Stomach (tissue), 9 donors: ENCODE data around the gene PLXNB1. TPM values are rescaled to one million over a fixed set of nuclear protein-coding genes. Genes with fewer than 3 reads are reported as not detected.
A peak's percentile ranks its signal among the peaks of the same experiment; 100 is the strongest.
"Not testable (repeated sequence)": the region's sequence is repeated elsewhere in the genome, so short reads cannot be mapped to it uniquely, and the experiment has no call there.

Source experiments
- DNase-seq, 2 donors: peaks; one replicate each; pipeline versions ENCODE4 v3.0.0 to v3.0.0-alpha.2; 2013 to 2019
- H3K27ac ChIP-seq, 5 donors: fragments of 200-600 bp in 4 of 5; sonication (generic) in 4 of 5; one replicate each; pipeline ENCODE4 v1.5.1; 2013 to 2019; ENCODE audit warnings: mild to moderate bottlenecking in 1 of 5, moderate library complexity in 1 of 5
- H3K27me3 ChIP-seq, 3 donors: fragments of 200-600 bp; sonication (generic); one replicate each; pipeline ENCODE4 v1.5.1; 2017 to 2019; ENCODE audit warnings: mixed run types in 1 of 3
- H3K36me3 ChIP-seq, 4 donors: fragments of 200-600 bp; sonication (generic); 1 replicate in 3 of 4; 2 replicates in 1 of 4; pipeline ENCODE4 v1.5.1; 2016 to 2019
- H3K4me1 ChIP-seq, 4 donors: fragments of 200-600 bp; sonication (generic); one replicate each; pipeline ENCODE4 v1.5.1; 2016 to 2019
- H3K4me3 ChIP-seq, 4 donors: fragments of 200-600 bp; sonication (generic) in 3 of 4; one replicate each; pipeline ENCODE4 v1.5.1; 2016 to 2019; ENCODE audit warnings: mild to moderate bottlenecking in 1 of 4
- H3K9me3 ChIP-seq, 4 donors: fragments of 200-600 bp; sonication (generic); one replicate each; pipeline ENCODE4 v1.5.1; 2016 to 2019
- EP300 ChIP-seq: sonication (generic); formaldehyde crosslinking; IDR thresholded peaks from one replicate; pipeline ENCODE4 v1.6.1; 2017; ENCODE audit warnings: antibody characterized with exemption
- POLR2A ChIP-seq, 4 donors: fragments of 450-650 bp; IDR thresholded peaks; one replicate each; pipeline ENCODE4 v1.6.1; 2016; ENCODE audit warnings: antibody characterized with exemption in 4 of 4, control low read depth in 2 of 4, mild to moderate bottlenecking in 1 of 4, moderate library complexity in 1 of 4
- POLR2AphosphoS5 ChIP-seq, 3 donors: sonication (generic); formaldehyde crosslinking; IDR thresholded peaks; one replicate each; pipeline ENCODE4 v1.6.1; 2016; ENCODE audit warnings: antibody characterized with exemption in 3 of 3
- WGBS, 5 donors: extraction: QIAGEN DNeasy Blood & Tissue Kit in 3 of 5; methylation state at CpG; one replicate each; pipeline versions ENCODE4 v1.1.5 to v1.1.7; 2013 to 2018; 5-methylcytosine and 5-hydroxymethylcytosine counted together
- intact Hi-C: fragments of 100-400 bp; cut with DNase I; formaldehyde crosslinking; loops from one replicate; pipeline ENCODE4 v1.15.1; 2023; ENCODE audit warnings: low total_unique reads
- polyA plus RNA-seq, 3 donors: library from polyadenylated mRNA; stranded (reverse); fragments of 200-250 nt; gene quantifications; one replicate each; pipeline ENCODE4 v1.2.3, GENCODE V29; 2013
- total RNA-seq, 5 donors: library from RNA; depleted of rRNA; stranded (reverse); fragments of >200 nt; gene quantifications; one replicate each; pipeline versions ENCODE4 v1.1.0 to v1.2.3, GENCODE V29; 2014 to 2016
- TF ChIP-seq, protein P1 (sequence below), 7 experiments: fragments of 450-650 bp in 4 of 7; fragments of 200-600 bp in 3 of 7; sonication (generic) in 3 of 7; IDR thresholded peaks; one replicate each; pipeline ENCODE4 v1.5.1; 2016 to 2019; ENCODE audit warnings: antibody characterized with exemption in 7 of 7, control low read depth in 2 of 7, mild to moderate bottlenecking in 1 of 7
- donor health status: healthy with polysubstance abuse.
- donor health status: Bipolar disorder and iron deficiency.
- donor health status: healthy.

The PLXNB1 gene
- total and polyA plus RNA-seq, 8 donors, result 13.9 to 874 (median 135) TPM

DNA sequence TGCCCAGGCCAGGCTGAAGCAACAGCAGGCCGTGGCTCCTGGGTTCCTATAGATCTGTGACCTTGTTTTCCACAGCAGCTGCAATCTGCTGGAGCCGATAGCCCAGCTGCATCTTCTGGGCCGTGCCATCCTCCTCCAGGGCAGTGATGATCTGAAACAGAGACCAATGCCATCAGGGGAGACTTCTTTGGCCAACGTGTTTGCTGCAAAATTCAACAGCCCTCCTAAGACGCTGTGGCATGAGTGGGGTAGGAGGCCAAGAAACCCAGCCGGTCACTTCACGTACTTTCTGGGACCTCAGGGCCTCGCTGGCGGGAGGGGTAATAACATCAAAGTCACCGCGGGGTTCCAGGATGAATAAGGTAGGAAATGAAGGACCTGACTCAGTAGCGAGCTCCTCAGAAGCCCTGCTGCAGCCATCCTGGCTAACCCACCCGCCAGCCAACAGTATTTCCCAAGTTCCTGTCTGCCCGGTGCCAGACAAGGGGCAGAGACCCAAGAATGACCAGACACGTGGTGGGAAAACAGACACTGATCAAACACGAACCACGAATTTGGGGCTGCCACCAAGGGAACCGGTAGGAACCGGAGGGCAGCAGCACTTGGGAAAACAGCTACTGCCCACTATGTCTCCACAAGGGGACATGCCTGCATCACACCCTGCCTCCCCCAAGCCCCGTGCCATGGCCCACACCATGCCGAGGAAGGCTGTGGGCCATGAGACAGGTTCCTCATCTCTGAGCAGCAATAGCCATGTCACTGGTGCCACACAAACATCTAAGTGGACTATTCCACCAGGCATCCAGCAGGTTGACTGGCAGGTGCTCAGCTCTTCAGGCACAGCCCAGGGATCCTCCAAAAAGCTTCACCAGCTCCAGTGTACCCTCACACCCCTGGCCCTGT, 25.2 kb downstream of the PLXNB1 start:
- H3K27me3 ChIP-seq, result no peaks in the 10 kb centered on the region
- peaks cover 45 to 69% (median 63%) of the 10 kb centered on the region in 4 donors for H3K36me3 ChIP-seq
- H3K4me1 ChIP-seq, result peaks cover 0 to 21% (median 16%) of the 10 kb centered on the region in 4 donors
- no peaks in the 10 kb centered on the region for H3K9me3 ChIP-seq
- H3K27ac ChIP-seq, result peak overlapping the region in 2 of 5 donors; percentile 78 to 87
- DNase-seq, result peak; percentile 1 to 24
- 78 to 82% (median 82%) methylated on average over 18 to 21 of the region's 21 CpGs for WGBS, 5 donors
- TF ChIP-seq EP300, result no peak
- TF ChIP-seq, protein P1, sequence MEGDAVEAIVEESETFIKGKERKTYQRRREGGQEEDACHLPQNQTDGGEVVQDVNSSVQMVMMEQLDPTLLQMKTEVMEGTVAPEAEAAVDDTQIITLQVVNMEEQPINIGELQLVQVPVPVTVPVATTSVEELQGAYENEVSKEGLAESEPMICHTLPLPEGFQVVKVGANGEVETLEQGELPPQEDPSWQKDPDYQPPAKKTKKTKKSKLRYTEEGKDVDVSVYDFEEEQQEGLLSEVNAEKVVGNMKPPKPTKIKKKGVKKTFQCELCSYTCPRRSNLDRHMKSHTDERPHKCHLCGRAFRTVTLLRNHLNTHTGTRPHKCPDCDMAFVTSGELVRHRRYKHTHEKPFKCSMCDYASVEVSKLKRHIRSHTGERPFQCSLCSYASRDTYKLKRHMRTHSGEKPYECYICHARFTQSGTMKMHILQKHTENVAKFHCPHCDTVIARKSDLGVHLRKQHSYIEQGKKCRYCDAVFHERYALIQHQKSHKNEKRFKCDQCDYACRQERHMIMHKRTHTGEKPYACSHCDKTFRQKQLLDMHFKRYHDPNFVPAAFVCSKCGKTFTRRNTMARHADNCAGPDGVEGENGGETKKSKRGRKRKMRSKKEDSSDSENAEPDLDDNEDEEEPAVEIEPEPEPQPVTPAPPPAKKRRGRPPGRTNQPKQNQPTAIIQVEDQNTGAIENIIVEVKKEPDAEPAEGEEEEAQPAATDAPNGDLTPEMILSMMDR (IDR thresholded peaks at IDR 0.05), result no peak
- no peak for TF ChIP-seq POLR2AphosphoS5 (IDR thresholded peaks at IDR 0.05)
- no peak for TF ChIP-seq POLR2A (IDR thresholded peaks at IDR 0.05)
- intact Hi-C loops, result no loop called here
- H3K4me3 ChIP-seq, result no peak overlapping the region

DNA sequence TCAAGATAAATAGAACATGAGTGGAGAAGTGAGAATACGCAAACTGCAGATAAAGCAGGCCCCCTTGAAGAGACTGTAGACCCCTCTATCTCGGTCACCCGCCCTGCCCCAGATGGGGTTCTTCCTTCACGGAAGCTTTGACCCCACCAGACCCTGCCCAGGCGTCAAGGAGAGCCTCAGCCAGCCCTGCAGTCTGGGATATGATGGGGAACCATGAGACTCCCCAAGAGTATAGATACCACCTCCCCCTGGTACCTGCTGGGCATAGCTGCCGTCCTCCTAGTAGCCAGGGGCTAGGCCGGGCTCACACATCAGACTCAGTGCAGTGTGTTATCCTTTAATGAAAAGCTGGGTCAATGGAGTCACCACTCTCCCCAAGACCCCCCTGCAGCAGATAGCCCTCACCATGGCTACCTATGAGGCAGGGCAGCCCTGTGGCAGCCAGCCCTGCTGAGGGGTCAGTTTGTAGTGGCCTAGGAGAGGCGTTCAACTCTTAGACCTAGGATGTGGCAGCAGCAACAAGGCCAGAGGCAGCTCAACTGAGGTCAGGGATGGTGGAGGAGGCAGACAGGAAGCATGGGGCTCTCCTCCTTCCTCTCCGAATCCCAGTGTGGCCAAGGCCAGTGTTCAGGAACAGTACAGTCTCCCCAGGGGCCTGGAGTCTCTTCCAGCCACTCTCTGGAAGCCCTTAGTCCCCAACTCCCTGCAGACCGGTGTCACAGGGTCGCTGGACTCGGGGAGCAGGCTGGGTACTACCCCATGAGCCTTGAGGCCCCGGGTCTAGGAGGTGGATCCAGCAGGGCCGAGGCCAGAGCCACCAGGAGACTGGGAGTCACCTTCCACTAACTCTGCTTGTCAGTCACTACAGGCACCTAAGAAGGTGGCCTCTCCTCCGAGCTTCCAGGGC, 26.1 kb downstream of the PLXNB1 start:
- TF ChIP-seq EP300 (no peak), POLR2A (IDR thresholded peaks at IDR 0.05) (no peak)
- TF ChIP-seq, protein P1 (IDR thresholded peaks at IDR 0.05), result no peak
- WGBS, 5 donors, result 78 to 88% (median 86%) methylated on average over 11 to 15 of the region's 15 CpGs
- Histone ChIP-seq H3K4me3 (no peak overlapping the region), H3K36me3 (peaks cover 38 to 60% (median 54%) of the 10 kb centered on the region in 4 donors), H3K27me3 (no peaks in the 10 kb centered on the region), H3K9me3 (no peaks in the 10 kb centered on the region), H3K27ac (peak overlapping the region in 4 of 5 donors; percentile 57 to 87 (median 78)), H3K4me1 (peaks cover 0 to 21% (median 16%) of the 10 kb centered on the region in 4 donors)
- intact Hi-C loops, result no loop called here
- DNase-seq, result peak; percentile 1 to 17

DNA sequence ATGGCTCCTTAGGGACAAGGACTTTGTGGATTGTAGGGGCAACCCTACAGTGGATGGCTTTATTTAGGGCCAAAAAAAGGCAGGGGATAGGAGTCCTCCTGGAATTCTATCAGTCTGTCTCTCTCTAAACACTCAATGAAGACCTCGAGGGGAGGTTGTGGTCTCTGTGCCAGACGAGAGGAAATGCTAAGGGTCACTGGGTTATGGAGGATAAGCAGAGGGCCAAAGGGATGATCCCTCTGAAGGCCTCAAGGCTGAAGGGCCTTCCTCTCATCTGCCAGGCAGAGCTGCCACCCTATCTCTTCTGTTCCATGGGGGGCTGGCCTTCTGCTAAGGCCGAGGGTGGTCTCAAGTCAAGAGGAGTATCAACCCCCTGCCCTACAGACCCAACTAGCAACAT, 27.0 kb downstream of the PLXNB1 start:
- H3K9me3 ChIP-seq, result no peaks in the 10 kb centered on the region
- no peak for TF ChIP-seq POLR2AphosphoS5 (IDR thresholded peaks at IDR 0.05)
- no peak for TF ChIP-seq POLR2A (IDR thresholded peaks at IDR 0.05)
- TF ChIP-seq, protein P1 (IDR thresholded peaks at IDR 0.05), result no peak
- TF ChIP-seq EP300, result no peak
- DNase-seq, result peak in 1 of 2 donors; percentile 1
- H3K27me3 ChIP-seq, result no peaks in the 10 kb centered on the region
- WGBS, 5 donors, result 51 to 74% (median 62%) methylated on average over 3 of the region's 3 CpGs
- H3K27ac ChIP-seq, result peak overlapping the region; percentile 12 to 87 (median 78)
- no peak overlapping the region for H3K4me3 ChIP-seq
- intact Hi-C loops, result no loop called here
- H3K36me3 ChIP-seq, result peaks cover 29 to 51% (median 45%) of the 10 kb centered on the region in 4 donors
- H3K4me1 ChIP-seq, result peaks cover 0 to 21% (median 16%) of the 10 kb centered on the region in 4 donors

DNA sequence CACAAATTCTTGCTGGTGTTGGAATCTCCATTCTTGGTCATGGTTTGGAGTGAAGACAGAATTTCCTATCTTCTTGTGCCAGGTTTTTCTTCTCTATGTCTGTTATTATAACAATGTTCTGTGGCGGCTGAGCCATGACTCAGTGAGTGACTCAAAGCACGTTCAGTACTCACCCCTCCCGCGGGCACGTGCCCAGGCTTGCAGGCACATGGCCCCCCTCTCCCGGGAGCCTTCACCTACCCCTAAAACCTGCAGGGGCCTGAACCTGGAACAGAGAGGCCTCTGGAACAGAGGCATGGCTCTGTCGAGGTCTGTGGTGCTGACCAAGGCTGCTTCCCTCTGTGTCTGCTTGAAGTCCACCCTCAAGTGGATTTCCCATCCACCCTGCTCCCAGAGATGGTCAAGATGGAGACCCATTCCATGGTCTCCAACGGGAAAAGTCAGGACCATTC, 27.6 kb downstream of the PLXNB1 start:
- Histone ChIP-seq H3K4me1 (peaks cover 0 to 21% (median 16%) of the 10 kb centered on the region in 4 donors), H3K27ac (peak overlapping the region in 4 of 5 donors; percentile 57 to 87 (median 78)), H3K36me3 (peaks cover 25 to 45% (median 39%) of the 10 kb centered on the region in 4 donors), H3K4me3 (no peak overlapping the region), H3K27me3 (no peaks in the 10 kb centered on the region), H3K9me3 (no peaks in the 10 kb centered on the region)
- intact Hi-C loops, result no loop called here
- peak; percentile 59 to 73 for DNase-seq
- WGBS, 5 donors, result 20 to 41% (median 35%) methylated on average over 6 to 8 of the region's 8 CpGs
- TF ChIP-seq, protein P1 (IDR thresholded peaks at IDR 0.05), result no peak
- TF ChIP-seq POLR2AphosphoS5 (IDR thresholded peaks at IDR 0.05) (peak; percentile 14 to 81 (median 66)), EP300 (peak; percentile 78), POLR2A (IDR thresholded peaks at IDR 0.05) (no peak)

DNA sequence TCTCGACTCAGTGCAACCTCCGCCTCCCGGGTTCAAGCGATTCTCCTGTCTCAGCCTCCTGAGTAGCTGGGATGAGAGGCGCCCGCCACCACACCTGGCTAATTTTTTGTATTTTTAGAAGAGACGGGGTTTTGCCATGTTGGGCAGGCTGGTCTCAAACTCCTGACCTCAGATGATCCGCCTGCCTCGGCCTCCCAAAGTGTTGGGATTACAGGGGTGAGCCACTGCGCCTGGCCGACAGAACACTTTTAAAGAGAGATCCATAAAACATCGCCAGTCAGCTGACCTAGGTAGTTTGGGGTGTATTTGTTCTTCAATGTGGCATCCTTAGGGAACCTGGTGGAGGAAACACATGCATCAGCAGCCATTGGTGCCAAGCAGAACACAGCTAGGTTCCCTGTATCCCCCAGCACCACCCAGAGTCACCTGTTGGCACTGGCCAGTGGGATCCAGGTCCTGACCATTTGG, 28.4 kb downstream of the PLXNB1 start:
- intact Hi-C loops, result loop anchor here (2.0 kb wide), 1 partner anchor 33 kb away; no protein-coding TSS in a partner anchor
- not testable (repeated sequence) for H3K9me3 ChIP-seq, H3K27me3 ChIP-seq, H3K4me3 ChIP-seq
- 86 to 94% (median 88%) methylated on average over 12 of the region's 12 CpGs for WGBS, 5 donors
- peak in 1 of 2 donors; percentile 9 for DNase-seq
- Histone ChIP-seq H3K27ac (peak overlapping the region; percentile 3 to 87 (median 78)), H3K36me3 (peaks cover 22 to 37% (median 30%) of the 10 kb centered on the region in 4 donors), H3K4me1 (peaks cover 0 to 21% (median 16%) of the 10 kb centered on the region in 4 donors)
